RKO (cell line): ENCODE measurements around the gene BABAM2.
A peak's percentile ranks its signal among the peaks of the same experiment; 100 is the strongest.
"Not testable (repeated sequence)": the region's sequence is repeated elsewhere in the genome, so short reads cannot be mapped to it uniquely, and the experiment has no call there.

Experiments
- DNase-seq: peaks from one replicate; pipeline ENCODE4 v3.0.0-alpha.2; 2016; ENCODE audit warnings: low spot score

BABAM2 gene

DNA sequence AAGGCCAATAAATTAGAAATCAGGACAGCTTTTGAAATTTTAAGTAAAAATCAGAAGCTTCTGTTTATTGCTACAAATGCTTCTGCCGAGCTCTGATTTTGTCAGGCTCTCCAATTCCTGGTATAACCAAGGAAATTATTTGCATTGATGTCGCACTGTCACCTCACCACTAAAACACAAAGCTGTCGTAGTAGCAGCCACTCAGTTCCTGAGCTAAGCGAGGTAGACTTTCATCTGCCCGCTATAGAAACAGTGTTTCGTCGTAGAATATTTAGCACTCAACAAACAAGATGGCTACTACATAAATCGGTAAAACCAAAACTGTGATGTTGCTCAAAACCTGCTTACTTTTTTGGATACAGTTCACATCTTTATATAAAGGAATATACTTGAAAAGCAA, 360.8 kb downstream of the BABAM2 start:
- DNase-seq, result no peak

GRCh38 chr2:28252311-28252710, 361.8 kb downstream of the BABAM2 start:
- DNase-seq, result no peak

DNA sequence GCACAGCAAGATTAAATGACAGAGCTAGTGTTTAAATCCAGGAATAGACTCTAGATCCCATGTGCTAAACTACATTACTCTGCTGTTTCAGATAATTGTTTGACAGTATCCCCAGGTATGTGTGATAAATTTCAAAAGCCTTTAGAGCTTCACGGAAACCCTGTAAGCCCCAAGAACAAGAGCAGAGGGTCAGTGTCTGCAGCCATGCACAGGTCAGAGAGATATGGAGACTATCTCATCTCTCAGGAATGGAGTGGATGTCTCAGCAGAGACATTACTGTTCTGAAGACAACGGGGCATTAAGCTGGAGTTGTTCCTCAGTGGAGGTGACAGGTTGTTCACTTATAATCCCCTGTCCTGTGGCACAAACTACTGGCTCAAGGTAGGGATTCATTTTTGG, 363.0 kb downstream of the BABAM2 start:
- no peak for DNase-seq

GRCh38 chr2:28255231-28255630, 364.7 kb downstream of the BABAM2 start:
- not testable (repeated sequence) for DNase-seq

DNA sequence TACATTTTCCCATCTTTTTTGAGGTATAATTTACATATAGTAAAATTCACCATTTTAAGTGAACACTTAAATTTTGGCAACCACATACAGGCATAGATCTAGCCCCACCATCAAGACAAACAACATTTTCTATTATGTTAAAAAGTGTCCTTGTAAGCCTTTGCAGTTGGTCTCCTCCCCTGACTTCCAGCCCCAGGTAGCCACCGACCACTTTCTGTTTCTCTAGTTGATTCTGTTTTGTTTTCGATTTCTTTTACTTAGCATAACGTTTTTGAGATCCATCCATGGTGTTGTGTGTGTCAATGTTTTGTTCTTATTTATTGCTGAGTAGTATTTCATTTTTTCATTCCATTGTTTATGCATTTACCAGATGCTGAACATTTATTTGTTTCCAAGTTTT, 366.7 kb downstream of the BABAM2 start:
- no peak for DNase-seq

DNA sequence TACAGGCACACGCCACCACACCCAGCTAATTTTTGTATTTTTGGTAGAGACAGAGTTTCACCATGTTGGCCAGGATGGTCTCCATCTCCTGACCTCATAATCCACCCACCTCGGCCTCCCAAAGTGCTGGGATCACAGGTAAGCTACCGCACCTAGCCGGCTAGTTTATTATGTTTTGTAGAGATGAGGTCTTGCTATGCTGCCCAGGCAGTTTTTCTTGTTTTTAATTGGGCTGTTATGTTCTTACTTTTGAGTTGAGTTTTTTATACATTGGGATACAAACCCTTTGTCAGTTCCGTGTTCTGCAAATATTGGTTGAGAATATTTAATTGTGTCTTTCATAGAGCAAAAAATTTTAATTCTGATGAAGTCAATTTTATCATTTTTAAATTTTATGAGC, 368.7 kb downstream of the BABAM2 start:
- DNase-seq, result not testable (repeated sequence)

DNA sequence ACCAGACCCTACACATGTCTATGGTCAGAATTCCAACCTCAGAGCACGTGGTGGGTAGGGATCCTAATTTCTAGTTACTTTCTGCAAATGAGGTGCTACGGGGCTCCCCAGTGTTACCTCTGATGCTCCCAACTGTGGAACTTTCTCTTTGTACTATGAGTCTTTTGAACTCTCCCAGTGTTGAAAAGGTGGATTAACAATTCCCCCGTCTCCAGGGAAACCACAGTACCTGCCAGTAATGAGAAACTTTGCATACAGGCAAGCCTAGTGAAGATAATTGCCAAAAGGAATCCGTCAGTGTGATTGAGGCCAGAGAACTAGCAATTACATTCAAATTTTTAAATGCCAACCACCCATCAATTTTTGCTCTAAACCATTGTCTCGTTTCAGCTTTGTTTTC, 373.2 kb downstream of the BABAM2 start:
- DNase-seq, result no peak

GRCh38 chr2:28267282-28267681, 376.8 kb downstream of the BABAM2 start:
- DNase-seq, result no peak

- no peak for DNase-seq
Measured at GRCh38 chr2:28268386-28268785, 377.9 kb downstream of the BABAM2 start.

DNA sequence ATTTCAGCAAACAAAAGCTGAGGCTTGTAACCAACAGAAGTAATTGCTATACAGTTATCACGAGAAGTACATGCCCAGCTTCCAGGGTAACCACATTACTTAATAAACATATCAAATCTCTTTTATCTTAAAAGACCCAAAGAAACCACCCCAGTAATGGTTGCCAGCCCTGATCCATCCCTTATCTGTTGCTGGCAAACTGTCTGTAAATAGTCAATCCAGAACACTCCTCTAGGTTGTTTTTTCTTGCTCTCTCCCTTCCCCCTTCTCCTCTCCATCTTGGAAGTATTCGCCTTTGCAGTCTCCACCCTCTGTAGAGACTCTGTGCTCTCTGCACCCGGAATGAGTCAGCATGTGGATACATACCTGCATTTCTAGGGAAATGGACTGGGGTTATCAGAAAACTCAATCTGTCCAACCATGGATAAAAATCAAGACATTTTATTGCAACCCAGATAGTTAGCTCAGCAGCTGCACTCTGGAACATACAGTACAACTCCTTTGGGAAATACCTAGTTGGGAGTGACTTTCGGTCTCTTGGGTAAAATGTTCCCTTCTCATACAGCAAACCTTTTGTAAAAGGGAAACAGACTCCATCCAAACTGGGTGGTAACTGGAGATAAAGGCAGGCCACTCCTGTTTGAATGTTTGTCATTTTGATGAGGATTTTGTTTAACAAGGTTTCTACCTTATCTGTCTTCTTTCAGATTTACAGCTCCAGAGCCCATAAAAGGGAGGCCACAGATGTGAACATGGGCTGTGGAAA, 378.7 kb downstream of the BABAM2 start:
- DNase-seq, result no peak

- no peak for DNase-seq
Measured at GRCh38 chr2:28270456-28271152, 380.1 kb downstream of the BABAM2 start.

DNA sequence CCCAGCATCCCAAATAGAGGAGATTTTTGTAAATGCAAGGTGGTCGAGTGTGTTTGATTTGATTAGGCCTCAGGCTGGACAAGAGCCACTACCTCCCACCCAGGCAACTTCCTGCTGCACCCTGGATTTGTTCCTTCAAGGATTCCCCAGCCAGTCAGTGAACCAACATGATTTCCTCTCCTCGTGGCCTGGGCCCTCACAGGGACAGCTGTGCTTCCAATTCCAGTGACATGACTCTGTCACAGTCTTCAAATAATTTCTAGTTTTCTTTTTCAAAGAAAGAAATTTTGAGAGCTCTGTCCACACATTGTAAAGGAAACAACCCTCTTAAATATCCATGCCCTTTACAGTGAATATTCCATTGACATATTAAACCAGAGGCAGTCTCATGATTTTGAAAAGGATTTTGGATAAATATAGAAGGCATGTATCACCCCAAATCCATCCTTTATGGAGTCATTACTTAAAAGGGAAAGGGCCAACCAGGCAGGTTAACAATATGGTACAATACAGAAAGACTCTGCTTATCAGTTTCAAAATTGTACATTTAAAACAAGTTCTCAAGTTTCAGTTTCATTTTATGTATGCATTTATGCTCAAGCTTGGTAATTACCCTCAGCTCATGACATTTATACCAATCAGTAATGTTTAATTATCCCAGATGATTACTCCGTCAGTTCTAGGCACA, 380.8 kb downstream of the BABAM2 start:
- DNase-seq, result no peak

DNA sequence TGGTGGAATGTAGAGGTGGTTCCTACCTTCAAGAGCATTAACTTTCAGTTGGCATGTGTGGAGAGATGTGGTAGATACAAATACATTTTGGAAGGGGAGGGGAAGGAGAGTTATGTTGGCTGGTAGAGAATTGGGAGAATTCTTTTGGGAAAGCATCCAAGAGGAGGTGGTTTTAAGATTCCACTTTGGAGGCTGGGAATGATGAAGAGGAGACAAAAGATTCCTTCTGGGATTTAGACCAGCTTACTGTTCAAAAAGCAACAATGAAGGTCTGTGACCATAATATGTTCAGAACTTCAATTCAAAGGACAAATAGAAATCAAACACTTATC, 381.4 kb downstream of the BABAM2 start:
- DNase-seq, result no peak

DNA sequence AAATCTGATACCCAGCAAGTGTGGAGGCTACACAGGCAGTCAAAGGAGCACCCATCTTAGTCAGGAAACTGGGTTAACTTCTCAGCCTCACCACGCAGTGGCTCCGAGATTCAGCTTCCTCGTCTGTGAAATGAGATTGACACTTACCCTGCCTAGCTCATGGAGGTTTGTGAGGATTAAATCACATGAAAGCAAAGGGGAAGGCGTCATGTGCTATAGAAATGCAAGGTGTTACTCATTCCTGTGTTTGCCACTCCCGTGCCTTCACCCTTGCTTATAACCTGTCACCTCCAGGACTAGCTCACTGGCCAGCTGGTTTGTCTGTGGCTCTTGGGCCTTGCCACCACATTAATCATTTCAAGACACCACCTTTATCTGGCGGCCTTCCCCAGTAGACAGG, 383.2 kb downstream of the BABAM2 start:
- DNase-seq, result no peak

DNA sequence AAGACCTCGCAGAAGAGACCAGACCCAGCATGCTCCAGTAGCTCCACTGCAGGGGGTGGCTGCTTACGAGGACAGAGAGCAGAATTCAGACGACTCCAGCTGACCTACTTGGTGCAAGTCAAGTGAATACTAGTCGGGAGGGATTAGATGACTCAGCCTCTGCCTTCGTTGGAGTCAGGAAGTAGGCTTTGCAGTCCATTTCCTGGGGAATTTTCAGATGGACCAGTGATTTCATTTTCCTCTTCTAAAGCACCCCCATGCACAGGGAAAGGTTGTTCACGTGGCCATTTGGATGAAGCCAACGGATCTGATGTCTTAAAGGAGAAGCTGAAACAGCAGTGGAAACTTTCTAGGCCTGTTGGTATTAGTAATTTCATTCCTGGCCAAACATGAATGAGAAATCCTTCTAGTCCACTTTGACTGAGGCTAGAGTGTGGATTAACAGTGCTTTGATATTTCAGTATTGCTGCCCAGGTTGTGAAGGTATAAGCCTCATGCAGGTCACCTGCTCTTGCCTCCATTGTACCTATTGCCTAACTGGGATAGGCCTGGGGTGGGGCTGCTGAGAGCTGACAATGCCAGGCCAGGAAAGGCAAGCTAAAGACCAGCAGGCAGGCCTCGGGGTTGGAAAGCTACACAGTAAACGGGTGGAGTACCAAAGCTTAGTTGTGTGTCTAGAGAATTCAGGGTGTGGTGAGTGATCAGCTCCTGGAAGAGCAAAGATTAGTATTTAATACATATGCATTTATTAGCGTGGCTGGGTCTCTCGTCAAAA, 384.6 kb downstream of the BABAM2 start:
- DNase-seq, result peak; percentile 83

DNA sequence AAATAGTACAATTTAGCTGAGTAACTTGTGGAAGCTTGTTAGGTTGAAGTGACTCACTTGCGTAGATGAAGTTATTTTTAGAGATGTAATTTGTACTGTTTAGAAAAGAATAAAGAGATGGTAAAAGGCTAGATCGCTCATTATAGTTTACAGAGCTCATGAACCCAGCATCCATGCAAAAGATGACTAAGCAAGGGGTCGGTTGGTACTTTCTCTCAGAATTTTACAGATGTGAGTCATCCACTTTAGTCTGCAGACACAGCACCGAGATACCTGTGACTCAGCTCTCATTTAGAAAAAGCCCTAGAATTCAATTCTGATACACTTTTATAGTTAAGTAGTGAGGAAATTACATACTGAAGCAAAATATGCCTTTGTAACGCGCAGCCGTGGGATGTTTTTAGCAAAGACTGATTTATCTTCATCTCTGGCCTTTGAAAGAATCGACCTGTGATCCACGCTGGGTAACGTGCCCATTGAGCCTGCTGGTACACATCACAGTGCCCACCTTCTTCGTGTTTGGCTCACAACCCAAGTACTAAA, 385.6 kb downstream of the BABAM2 start:
- DNase-seq, result peak; percentile 94

DNA sequence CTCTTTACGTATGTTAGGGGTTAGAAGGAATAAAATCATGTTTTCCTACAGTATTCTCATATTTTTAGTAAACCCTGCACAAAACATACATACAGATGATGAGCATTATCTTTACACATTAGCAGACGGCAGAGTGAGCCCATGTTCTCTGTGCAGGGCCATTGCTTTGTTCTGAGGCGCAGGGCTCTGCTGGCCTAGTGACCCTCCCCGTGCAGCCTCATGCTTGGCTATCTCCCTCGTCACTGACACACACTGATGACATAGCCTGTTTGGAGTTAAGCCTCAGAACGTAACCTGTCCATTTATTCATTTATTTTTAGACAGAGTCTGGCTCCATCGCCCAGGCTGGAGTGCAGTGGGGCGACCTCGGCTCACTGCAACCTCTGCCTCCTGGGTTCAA, 386.3 kb downstream of the BABAM2 start:
- no peak for DNase-seq

- no peak for DNase-seq
Measured at GRCh38 chr2:28277466-28277865, 386.9 kb downstream of the BABAM2 start.

DNA sequence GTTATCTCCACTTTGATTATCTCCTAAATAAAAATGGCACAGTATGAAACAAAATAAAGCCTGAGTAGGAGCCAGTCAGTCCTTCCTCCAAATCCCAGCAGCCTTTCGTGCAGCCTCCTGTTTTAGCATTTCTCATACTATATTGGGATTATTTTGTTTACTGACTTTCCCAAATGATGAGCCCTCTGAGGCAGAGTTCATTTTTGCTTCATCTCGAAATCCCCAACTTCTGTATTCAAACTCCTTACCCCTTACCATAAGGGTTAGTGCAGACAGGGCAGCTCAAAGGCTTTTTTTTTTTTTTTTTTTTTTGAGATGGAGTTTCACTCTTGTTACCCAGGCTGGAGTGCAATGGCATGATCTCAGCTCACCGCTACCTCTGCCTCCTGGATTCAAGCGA, 388.8 kb downstream of the BABAM2 start:
- no peak for DNase-seq

GRCh38 chr2:28280619-28281018, 390.1 kb downstream of the BABAM2 start:
- no peak for DNase-seq

DNA sequence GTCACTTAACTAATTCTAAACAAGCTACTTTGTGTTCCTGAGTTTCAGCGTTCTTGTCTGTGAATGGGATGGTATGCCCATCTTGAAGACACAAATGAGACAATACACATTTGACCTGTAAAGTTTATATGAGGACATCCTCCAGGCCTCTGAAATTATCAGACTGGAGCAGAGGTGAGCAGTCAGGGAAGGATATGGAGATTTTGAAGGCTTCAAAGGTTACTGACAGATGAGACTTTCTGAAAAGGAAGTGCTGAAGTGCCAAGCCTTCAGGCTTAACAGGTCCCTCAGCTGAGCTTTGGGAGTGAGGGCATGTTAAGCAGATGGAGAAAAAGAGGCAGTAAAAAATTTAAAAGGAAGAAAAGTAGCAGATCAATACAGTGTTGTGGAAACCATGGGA, 391.2 kb downstream of the BABAM2 start:
- no peak for DNase-seq

GRCh38 chr2:28282248-28282647, 391.7 kb downstream of the BABAM2 start:
- DNase-seq, result no peak
